Liver (tissue), 9 donors: ENCODE measurements around the gene AUNIP. TPM values are rescaled to one million over a fixed set of nuclear protein-coding genes. Genes with fewer than 3 reads are reported as not detected.

ENCODE experiments used
- DNase-seq: peaks from one replicate; pipeline ENCODE4 v3.0.0-alpha.2; 2017; ENCODE audit warnings: low spot score
- H3K27ac ChIP-seq, 2 donors: one replicate each; pipeline ENCODE4 v1.7.0; 2013; ENCODE audit warnings: inconsistent platforms in 2 of 2, low read length in 2 of 2, control low read depth in 1 of 2, low read depth in 1 of 2, mild to moderate bottlenecking in 1 of 2
- H3K27me3 ChIP-seq, 4 donors: one replicate each; pipeline versions ENCODE4 v1.6.1 to v1.7.0; 2013; ENCODE audit warnings: low read length in 3 of 4, inconsistent platforms in 1 of 4, mild to moderate bottlenecking in 1 of 4, moderate library complexity in 1 of 4; ENCODE audit not compliant: control insufficient read depth in 4 of 4, insufficient read depth in 4 of 4
- H3K36me3 ChIP-seq, 4 donors: one replicate each; pipeline versions ENCODE4 v1.6.1 to v1.7.0; 2013; ENCODE audit warnings: low read length in 3 of 4, mild to moderate bottlenecking in 3 of 4, low read depth in 1 of 4, moderate library complexity in 1 of 4; ENCODE audit not compliant: control insufficient read depth in 4 of 4, insufficient read depth in 3 of 4
- H3K4me1 ChIP-seq, 4 donors: one replicate each; pipeline versions ENCODE4 v1.6.1 to v1.7.0; 2013; ENCODE audit warnings: low read length in 3 of 4, mild to moderate bottlenecking in 3 of 4, moderate library complexity in 1 of 4; ENCODE audit not compliant: control insufficient read depth in 4 of 4, insufficient read depth in 4 of 4
- H3K4me3 ChIP-seq, 3 donors: one replicate each; pipeline versions ENCODE4 v1.6.1 to v1.7.0; 2013; ENCODE audit warnings: low read length in 3 of 3, control low read depth in 1 of 3, low read depth in 1 of 3, mild to moderate bottlenecking in 1 of 3
- H3K9ac ChIP-seq, 2 donors: one replicate each; pipeline ENCODE4 v1.7.0; 2013; ENCODE audit warnings: low read length in 2 of 2, mild to moderate bottlenecking in 2 of 2, moderate library complexity in 2 of 2, control low read depth in 1 of 2, low read depth in 1 of 2
- H3K9me3 ChIP-seq, 4 donors: one replicate each; pipeline versions ENCODE4 v1.6.1 to v1.7.0; 2013; ENCODE audit warnings: low read length in 3 of 4; ENCODE audit not compliant: control insufficient read depth in 4 of 4
- EGR1 ChIP-seq, 2 donors: IDR thresholded peaks; 2 replicates each; pipeline ENCODE4 v1.6.1; 2016 to 2018; ENCODE audit warnings: antibody characterized with exemption in 2 of 2, low read depth in 2 of 2
- FOXA1 ChIP-seq: IDR thresholded peaks from 2 replicates; pipeline ENCODE4 v1.6.1; 2016; ENCODE audit warnings: antibody characterized with exemption
- FOXA2 ChIP-seq: IDR thresholded peaks from 2 replicates; pipeline ENCODE4 v1.6.1; 2016; ENCODE audit warnings: antibody characterized with exemption
- GABPA ChIP-seq, 2 donors: IDR thresholded peaks in 1 of 2; conservative IDR thresholded peaks in 1 of 2; 2 replicates each; pipeline ENCODE4 v1.6.1; 2016; ENCODE audit warnings: antibody characterized with exemption in 2 of 2, mild to moderate bottlenecking in 1 of 2, moderate library complexity in 1 of 2
- HNF4A ChIP-seq, 2 donors: conservative IDR thresholded peaks; 2 replicates each; pipeline ENCODE4 v1.6.1; 2016; ENCODE audit warnings: antibody characterized with exemption in 2 of 2, mild to moderate bottlenecking in 2 of 2
- HNF4G ChIP-seq: IDR thresholded peaks from 2 replicates; pipeline ENCODE4 v1.6.1; 2016; ENCODE audit warnings: antibody characterized with exemption
- RAD21 ChIP-seq, 2 donors: IDR thresholded peaks; 2 replicates each; pipeline ENCODE4 v1.6.1; 2016; ENCODE audit warnings: antibody characterized with exemption in 2 of 2, mild to moderate bottlenecking in 2 of 2
- SP1 ChIP-seq: IDR thresholded peaks from 2 replicates; pipeline ENCODE4 v1.6.1; 2018; ENCODE audit warnings: antibody characterized with exemption, mild to moderate bottlenecking
- TAF1 ChIP-seq: conservative IDR thresholded peaks from 2 replicates; pipeline ENCODE4 v1.6.1; 2016; ENCODE audit warnings: antibody characterized with exemption, mild to moderate bottlenecking
- WGBS: extraction: QIAGEN DNeasy Blood & Tissue Kit; methylation state at CpG from one replicate; pipeline ENCODE4 v1.1.7; 2013; 5-methylcytosine and 5-hydroxymethylcytosine counted together
- polyA plus RNA-seq, 2 donors: library from polyadenylated mRNA; stranded (reverse) in 1 of 2; unstranded in 1 of 2; fragments of 200-250 nt in 1 of 2; fragments of >200 nt in 1 of 2; fragmentation: Nextera tagmentation in 1 of 2; extraction: Ambion mirVana in 1 of 2; gene quantifications; one replicate each; pipeline versions ENCODE4 v1.2.1 to v1.2.3, GENCODE V29; 2013 to 2015
- total RNA-seq, 2 donors: library from RNA; depleted of rRNA; stranded (reverse); fragments of >200 nt; gene quantifications; one replicate each; pipeline ENCODE4 v1.2.3, GENCODE V29; 2014
- TF ChIP-seq, protein P1 (sequence below): IDR thresholded peaks from 2 replicates; pipeline ENCODE4 v1.6.1; 2016; ENCODE audit warnings: antibody characterized with exemption, mild to moderate bottlenecking
- TF ChIP-seq, protein P2 (sequence below): fragments of 150-350 bp; IDR thresholded peaks from 2 replicates; pipeline ENCODE4 v1.5.1; 2017; ENCODE audit warnings: improper control_type of control experiment, low read depth, low read length; ENCODE audit not compliant: missing input control
- TF ChIP-seq, protein P3 (sequence below): IDR thresholded peaks from 2 replicates; pipeline ENCODE4 v1.6.1; 2016; ENCODE audit warnings: antibody characterized with exemption
- donor health status: healthy.
- donor health status: healthy.
- donor health status: healthy.
- donor health status: healthy.
- donor health status: healthy.

Gene AUNIP
- total and polyA plus RNA-seq, 4 donors: 0.18 to 9.0 (median 0.56) TPM; not detected in 1

DNA sequence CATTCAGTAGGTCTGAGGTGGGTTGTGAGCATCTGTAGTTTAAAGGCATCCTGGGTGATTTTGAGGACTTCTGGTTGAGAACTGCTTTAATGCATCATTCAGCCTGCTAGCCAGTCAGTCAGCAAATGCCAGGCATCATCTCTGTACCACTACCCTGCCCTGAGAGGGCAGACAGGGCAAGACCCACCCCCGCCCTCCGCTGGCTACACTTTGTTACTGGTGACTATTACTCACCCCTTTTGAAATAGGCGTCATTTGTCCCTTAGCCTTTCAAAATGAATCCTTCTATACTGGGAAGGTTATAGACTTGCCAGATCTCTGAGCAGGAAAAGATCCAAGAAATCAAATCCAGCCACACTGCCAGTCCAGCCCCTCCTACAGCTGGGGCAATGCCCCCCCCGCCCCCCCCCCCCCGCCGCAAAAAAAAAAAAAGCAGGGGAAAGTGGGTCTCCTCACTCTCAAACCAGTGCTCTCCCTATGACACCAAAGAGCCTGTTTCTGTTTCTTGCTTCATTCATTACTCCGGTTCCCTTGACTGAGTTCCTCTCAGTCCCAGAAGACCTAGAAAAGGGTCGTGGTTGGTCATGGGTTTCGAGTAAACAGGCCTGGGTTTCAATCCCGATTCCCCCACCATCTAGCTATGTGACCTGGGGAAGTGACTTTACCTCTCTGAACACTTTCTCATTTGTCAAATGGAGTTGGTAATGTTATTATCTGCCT lies 54.9 kb downstream of the AUNIP start:
- WGBS: 82% methylated on average over 10 of the region's 10 CpGs
- TF ChIP-seq HNF4G (no peak), RAD21 (IDR thresholded peaks at IDR 0.05) (no peak), TAF1 (no peak), FOXA1 (no peak)
- Histone ChIP-seq H3K9ac (no peak overlapping the region), H3K27ac (no peak overlapping the region), H3K9me3 (no peaks in the 10 kb centered on the region), H3K36me3 (peaks cover 0 to 16% (median 4%) of the 10 kb centered on the region in 4 donors), H3K4me1 (peaks cover 0 to 18% (median 9%) of the 10 kb centered on the region in 4 donors), H3K27me3 (no peaks in the 10 kb centered on the region), H3K4me3 (no peak overlapping the region)
- DNase-seq: no peak

DNA sequence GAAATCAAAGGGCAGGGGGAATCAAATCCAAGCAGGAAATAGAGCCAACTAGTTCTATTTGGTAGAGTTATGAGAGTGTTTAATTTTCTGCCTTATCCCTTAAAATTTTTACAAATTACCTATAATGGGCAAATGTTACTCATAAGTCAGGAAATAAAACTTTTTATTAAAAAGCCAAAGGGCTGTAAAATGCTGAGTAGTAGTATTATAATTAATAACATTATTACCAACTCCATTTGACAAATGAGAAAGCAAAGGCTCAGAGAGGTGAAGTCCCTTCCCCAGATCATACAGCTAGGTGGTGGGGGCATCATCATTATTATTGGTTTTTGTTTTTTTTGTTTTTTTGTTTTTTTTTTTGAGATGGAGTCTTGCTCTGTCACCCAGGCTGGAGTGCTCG lies 55.9 kb downstream of the AUNIP start:
- H3K9ac ChIP-seq: no peak overlapping the region
- peaks cover 0 to 21% (median 9%) of the 10 kb centered on the region in 4 donors for H3K4me1 ChIP-seq
- no peaks in the 10 kb centered on the region for H3K27me3 ChIP-seq
- H3K4me3 ChIP-seq: no peak overlapping the region
- H3K27ac ChIP-seq: no peak overlapping the region
- 100% methylated on average over 1 of the region's 1 CpG for WGBS
- peaks cover 0 to 12% (median under 1%) of the 10 kb centered on the region in 4 donors for H3K36me3 ChIP-seq
- TF ChIP-seq SP1: no peak
- no peak for TF ChIP-seq FOXA2
- TF ChIP-seq, protein P1, sequence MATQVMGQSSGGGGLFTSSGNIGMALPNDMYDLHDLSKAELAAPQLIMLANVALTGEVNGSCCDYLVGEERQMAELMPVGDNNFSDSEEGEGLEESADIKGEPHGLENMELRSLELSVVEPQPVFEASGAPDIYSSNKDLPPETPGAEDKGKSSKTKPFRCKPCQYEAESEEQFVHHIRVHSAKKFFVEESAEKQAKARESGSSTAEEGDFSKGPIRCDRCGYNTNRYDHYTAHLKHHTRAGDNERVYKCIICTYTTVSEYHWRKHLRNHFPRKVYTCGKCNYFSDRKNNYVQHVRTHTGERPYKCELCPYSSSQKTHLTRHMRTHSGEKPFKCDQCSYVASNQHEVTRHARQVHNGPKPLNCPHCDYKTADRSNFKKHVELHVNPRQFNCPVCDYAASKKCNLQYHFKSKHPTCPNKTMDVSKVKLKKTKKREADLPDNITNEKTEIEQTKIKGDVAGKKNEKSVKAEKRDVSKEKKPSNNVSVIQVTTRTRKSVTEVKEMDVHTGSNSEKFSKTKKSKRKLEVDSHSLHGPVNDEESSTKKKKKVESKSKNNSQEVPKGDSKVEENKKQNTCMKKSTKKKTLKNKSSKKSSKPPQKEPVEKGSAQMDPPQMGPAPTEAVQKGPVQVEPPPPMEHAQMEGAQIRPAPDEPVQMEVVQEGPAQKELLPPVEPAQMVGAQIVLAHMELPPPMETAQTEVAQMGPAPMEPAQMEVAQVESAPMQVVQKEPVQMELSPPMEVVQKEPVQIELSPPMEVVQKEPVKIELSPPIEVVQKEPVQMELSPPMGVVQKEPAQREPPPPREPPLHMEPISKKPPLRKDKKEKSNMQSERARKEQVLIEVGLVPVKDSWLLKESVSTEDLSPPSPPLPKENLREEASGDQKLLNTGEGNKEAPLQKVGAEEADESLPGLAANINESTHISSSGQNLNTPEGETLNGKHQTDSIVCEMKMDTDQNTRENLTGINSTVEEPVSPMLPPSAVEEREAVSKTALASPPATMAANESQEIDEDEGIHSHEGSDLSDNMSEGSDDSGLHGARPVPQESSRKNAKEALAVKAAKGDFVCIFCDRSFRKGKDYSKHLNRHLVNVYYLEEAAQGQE: no peak
- TF ChIP-seq, protein P2, sequence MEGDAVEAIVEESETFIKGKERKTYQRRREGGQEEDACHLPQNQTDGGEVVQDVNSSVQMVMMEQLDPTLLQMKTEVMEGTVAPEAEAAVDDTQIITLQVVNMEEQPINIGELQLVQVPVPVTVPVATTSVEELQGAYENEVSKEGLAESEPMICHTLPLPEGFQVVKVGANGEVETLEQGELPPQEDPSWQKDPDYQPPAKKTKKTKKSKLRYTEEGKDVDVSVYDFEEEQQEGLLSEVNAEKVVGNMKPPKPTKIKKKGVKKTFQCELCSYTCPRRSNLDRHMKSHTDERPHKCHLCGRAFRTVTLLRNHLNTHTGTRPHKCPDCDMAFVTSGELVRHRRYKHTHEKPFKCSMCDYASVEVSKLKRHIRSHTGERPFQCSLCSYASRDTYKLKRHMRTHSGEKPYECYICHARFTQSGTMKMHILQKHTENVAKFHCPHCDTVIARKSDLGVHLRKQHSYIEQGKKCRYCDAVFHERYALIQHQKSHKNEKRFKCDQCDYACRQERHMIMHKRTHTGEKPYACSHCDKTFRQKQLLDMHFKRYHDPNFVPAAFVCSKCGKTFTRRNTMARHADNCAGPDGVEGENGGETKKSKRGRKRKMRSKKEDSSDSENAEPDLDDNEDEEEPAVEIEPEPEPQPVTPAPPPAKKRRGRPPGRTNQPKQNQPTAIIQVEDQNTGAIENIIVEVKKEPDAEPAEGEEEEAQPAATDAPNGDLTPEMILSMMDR: no peak
- TF ChIP-seq TAF1: no peak
- no peak for DNase-seq
- H3K9me3 ChIP-seq: no peaks in the 10 kb centered on the region

DNA sequence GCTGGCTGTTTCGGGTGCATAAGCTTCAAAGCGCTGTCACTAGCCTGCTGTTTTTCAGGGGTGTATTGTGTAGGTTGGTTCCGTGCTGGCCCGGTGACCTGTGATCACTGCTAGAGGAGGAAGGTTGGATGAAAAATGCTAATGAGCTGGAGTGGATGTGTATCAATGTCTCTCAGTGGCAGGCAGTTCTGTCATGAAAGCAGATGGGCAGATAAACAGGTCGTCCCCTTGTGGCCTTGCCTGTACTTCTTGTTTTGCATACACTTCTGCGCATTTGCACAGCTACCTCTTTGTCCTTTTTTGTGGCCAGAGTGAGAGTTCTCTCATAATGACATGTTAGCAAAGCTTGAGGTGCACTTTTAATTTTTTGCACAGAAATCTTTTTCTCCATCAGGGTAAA lies 56.3 kb downstream of the AUNIP start:
- TF ChIP-seq EGR1 (IDR thresholded peaks at IDR 0.05; ENCODE audit: low read depth in 2 of 2) (no peak), TAF1 (no peak), SP1 (no peak), GABPA (IDR thresholded peaks at IDR 0.05 in 1 of 2, conservative IDR thresholded peaks at IDR 0.05 in 1 of 2) (no peak), FOXA2 (no peak), HNF4A (conservative IDR thresholded peaks at IDR 0.05) (no peak)
- TF ChIP-seq, protein P3, sequence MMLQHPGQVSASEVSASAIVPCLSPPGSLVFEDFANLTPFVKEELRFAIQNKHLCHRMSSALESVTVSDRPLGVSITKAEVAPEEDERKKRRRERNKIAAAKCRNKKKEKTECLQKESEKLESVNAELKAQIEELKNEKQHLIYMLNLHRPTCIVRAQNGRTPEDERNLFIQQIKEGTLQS: no peak
- no peaks in the 10 kb centered on the region for H3K27me3 ChIP-seq
- peaks cover 0 to 21% (median 9%) of the 10 kb centered on the region in 4 donors for H3K4me1 ChIP-seq
- DNase-seq: no peak
- no peak overlapping the region for H3K9ac ChIP-seq
- no peak overlapping the region for H3K4me3 ChIP-seq
- no peak overlapping the region for H3K27ac ChIP-seq
- peaks cover 0 to 12% (median 0%) of the 10 kb centered on the region in 4 donors for H3K36me3 ChIP-seq
- H3K9me3 ChIP-seq: no peaks in the 10 kb centered on the region
- 79% methylated on average over 6 of the region's 6 CpGs for WGBS
